ENCODE data around the gene DYNC1I1. TPM values are rescaled to one million over a fixed set of nuclear protein-coding genes. Genes with fewer than 3 reads are reported as not detected.

DYNC1I1 gene
- total and polyA plus RNA-seq, 2 experiments from 2014 or later = 1.4 to 4.1 TPM

GRCh38 chr7:95840953-95841950, 68.9 kb downstream of the DYNC1I1 start:
- no peak overlapping the region for H3K4me3 Mint-ChIP-seq
- TF ChIP-seq, protein P1, sequence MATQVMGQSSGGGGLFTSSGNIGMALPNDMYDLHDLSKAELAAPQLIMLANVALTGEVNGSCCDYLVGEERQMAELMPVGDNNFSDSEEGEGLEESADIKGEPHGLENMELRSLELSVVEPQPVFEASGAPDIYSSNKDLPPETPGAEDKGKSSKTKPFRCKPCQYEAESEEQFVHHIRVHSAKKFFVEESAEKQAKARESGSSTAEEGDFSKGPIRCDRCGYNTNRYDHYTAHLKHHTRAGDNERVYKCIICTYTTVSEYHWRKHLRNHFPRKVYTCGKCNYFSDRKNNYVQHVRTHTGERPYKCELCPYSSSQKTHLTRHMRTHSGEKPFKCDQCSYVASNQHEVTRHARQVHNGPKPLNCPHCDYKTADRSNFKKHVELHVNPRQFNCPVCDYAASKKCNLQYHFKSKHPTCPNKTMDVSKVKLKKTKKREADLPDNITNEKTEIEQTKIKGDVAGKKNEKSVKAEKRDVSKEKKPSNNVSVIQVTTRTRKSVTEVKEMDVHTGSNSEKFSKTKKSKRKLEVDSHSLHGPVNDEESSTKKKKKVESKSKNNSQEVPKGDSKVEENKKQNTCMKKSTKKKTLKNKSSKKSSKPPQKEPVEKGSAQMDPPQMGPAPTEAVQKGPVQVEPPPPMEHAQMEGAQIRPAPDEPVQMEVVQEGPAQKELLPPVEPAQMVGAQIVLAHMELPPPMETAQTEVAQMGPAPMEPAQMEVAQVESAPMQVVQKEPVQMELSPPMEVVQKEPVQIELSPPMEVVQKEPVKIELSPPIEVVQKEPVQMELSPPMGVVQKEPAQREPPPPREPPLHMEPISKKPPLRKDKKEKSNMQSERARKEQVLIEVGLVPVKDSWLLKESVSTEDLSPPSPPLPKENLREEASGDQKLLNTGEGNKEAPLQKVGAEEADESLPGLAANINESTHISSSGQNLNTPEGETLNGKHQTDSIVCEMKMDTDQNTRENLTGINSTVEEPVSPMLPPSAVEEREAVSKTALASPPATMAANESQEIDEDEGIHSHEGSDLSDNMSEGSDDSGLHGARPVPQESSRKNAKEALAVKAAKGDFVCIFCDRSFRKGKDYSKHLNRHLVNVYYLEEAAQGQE (IDR thresholded peaks at IDR 0.05; ENCODE audit: unreplicated experiment) = no peak
- peak; percentile 57 to 69 for TF ChIP-seq CTCF (conservative IDR thresholded peaks at IDR 0.05; ENCODE audit: low read depth in 2 of 2)
- H3K4me1 ChIP-seq (ENCODE audit: insufficient read depth) = peaks cover 16% of the 10 kb centered on the region
- H3K27ac ChIP-seq (ENCODE audit: low read depth) = no peak overlapping the region
- H3K9me2 ChIP-seq (ENCODE audit: insufficient read depth) = no peaks in the 10 kb centered on the region
- H3K4me3 ChIP-seq = no peak overlapping the region
- H3K4me2 ChIP-seq = no peak overlapping the region
- DNase-seq (ENCODE audit: low spot score) = peak; percentile 79
- no peaks in the 10 kb centered on the region for H3K36me3 ChIP-seq (ENCODE audit: insufficient read depth)
- peaks cover 15% of the 10 kb centered on the region for H3K9me3 Mint-ChIP-seq
- H3K4me1 Mint-ChIP-seq = peaks cover 32% of the 10 kb centered on the region
- H3K27ac Mint-ChIP-seq = no peak overlapping the region
- no peaks in the 10 kb centered on the region for H3K27me3 ChIP-seq (ENCODE audit: insufficient read depth)
- peaks cover 3% of the 10 kb centered on the region for H3K27me3 Mint-ChIP-seq (ENCODE audit: insufficient read depth, low read depth, poor library complexity)
- ATAC-seq = peak; percentile 96
- no peak overlapping the region for H2AFZ ChIP-seq
- H3F3A ChIP-seq (replicated peaks; ENCODE audit: low read depth) = no peaks in the 10 kb centered on the region
- H3K36me3 Mint-ChIP-seq (ENCODE audit: low read depth) = peaks cover 15% of the 10 kb centered on the region
- no peaks in the 10 kb centered on the region for H3K79me2 ChIP-seq (replicated peaks; ENCODE audit: insufficient read depth)
- H4K20me1 ChIP-seq (replicated peaks; ENCODE audit: insufficient read depth) = no peaks in the 10 kb centered on the region

DNA sequence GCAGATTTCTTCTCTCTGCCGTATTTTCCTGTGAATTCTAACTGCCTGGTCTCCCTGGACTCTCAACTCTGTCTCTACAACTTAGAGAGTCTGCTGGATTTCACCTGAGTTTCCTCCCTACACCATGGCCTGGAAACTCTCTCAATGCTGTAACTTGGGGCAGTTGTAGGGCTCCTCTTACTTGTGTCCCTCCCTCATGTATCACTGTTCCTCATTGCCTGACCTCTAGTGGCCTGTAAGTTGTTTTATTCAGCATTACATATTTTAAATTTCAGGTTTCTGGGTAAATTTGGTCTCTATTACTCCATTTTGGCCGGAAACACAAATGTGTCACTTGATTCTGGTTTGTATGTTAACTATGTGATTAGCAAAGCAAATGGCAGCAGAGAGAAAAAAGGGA, 70.9 kb downstream of the DYNC1I1 start:
- Mint-ChIP-seq H3K4me1 (peaks cover 23% of the 10 kb centered on the region), H3K27me3 (ENCODE audit: insufficient read depth, low read depth, poor library complexity) (no peaks in the 10 kb centered on the region), H3K27ac (peak overlapping the region; percentile 35; the same call in 1 of the 2 replicates), H3K36me3 (ENCODE audit: low read depth) (peaks cover 4% of the 10 kb centered on the region; the same call in 2 of the 3 replicates), H3K9me3 (peaks cover 2% of the 10 kb centered on the region; the same call in 2 of the 3 replicates), H3K4me3 (no peak overlapping the region)
- Histone ChIP-seq H2AFZ (no peak overlapping the region), H3K36me3 (ENCODE audit: insufficient read depth) (no peaks in the 10 kb centered on the region), H3K4me3 (no peak overlapping the region), H3F3A (replicated peaks; ENCODE audit: low read depth) (no peaks in the 10 kb centered on the region), H3K79me2 (replicated peaks; ENCODE audit: insufficient read depth) (no peaks in the 10 kb centered on the region), H3K4me1 (ENCODE audit: insufficient read depth) (peaks cover 16% of the 10 kb centered on the region), H4K20me1 (replicated peaks; ENCODE audit: insufficient read depth) (no peaks in the 10 kb centered on the region), H3K9me2 (ENCODE audit: insufficient read depth) (0 out of 2 replicates have a peak, but pooled peaks cover 2% of the 10 kb centered on the region), H3K4me2 (no peak overlapping the region), H3K27me3 (ENCODE audit: insufficient read depth) (no peaks in the 10 kb centered on the region), H3K27ac (ENCODE audit: low read depth) (no peak overlapping the region)
- ATAC-seq (peak; percentile 83), DNase-seq (ENCODE audit: low spot score) (peak; percentile 59)
- no peak for TF ChIP-seq NANOG (IDR thresholded peaks at IDR 0.05; ENCODE audit: borderline replicate concordance)
- TF ChIP-seq, protein P1 (IDR thresholded peaks at IDR 0.05; ENCODE audit: unreplicated experiment) = no peak
- TF ChIP-seq ZNF114 (CRISPR knock-in tag; IDR thresholded peaks at IDR 0.05) = no peak
- peak; percentile 58 to 63 for TF ChIP-seq CTCF (conservative IDR thresholded peaks at IDR 0.05; ENCODE audit: low read depth in 2 of 2)
- no peak for TF ChIP-seq CREB1 (CRISPR knock-in tag; IDR thresholded peaks at IDR 0.05; ENCODE audit: low read depth)

All from GM23338 (cell line).